ENCODE measurements around the gene PARP1. TPM values are rescaled to one million over a fixed set of nuclear protein-coding genes. Genes with fewer than 3 reads are reported as not detected.

The PARP1 gene
- total RNA-seq, 2 experiments from 2014 or later, result 128 to 132 TPM

GRCh38 chr1:226409392-226409791 lies 1.5 kb upstream of the PARP1 start:
- Mint-ChIP-seq H3K4me3 (no peak overlapping the region), H3K27me3 (peaks cover 2% of the 10 kb centered on the region), H3K4me1 (peaks cover 27% of the 10 kb centered on the region), H3K36me3 (no peaks in the 10 kb centered on the region), H3K9me3 (no peaks in the 10 kb centered on the region), H3K27ac (no peak overlapping the region)
- ATAC-seq (ENCODE audit: low read depth) (no peak), DNase-seq (no peak)
- POLR2A ChIA-PET, result interaction anchor here (2.0 kb wide), 1 partner anchor 16 kb away, joined by 15 read pairs; no protein-coding TSS in a partner anchor

- peaks cover 30% of the 10 kb centered on the region for H3K4me1 Mint-ChIP-seq
- ATAC-seq (ENCODE audit: low read depth) (no peak), DNase-seq (no peak)
- H3K27me3 Mint-ChIP-seq, result peaks cover 2% of the 10 kb centered on the region
- H3K27ac Mint-ChIP-seq, result peak overlapping the region; percentile 78
- H3K36me3 Mint-ChIP-seq, result no peaks in the 10 kb centered on the region
- peak overlapping the region; percentile 92 for H3K4me3 Mint-ChIP-seq
- POLR2A ChIA-PET, result interaction anchor here (0.6 to 3.5 kb wide), 14 partner anchors 14 to 409 kb away, joined by 3 to 25 read pairs (median 6); partner anchors contain the start of genes LIN9 and SDE2
- H3K9me3 Mint-ChIP-seq, result no peaks in the 10 kb centered on the region
Observed at GRCh38 chr1:226408285-226409184, 642 bp upstream of the PARP1 start.

DNA sequence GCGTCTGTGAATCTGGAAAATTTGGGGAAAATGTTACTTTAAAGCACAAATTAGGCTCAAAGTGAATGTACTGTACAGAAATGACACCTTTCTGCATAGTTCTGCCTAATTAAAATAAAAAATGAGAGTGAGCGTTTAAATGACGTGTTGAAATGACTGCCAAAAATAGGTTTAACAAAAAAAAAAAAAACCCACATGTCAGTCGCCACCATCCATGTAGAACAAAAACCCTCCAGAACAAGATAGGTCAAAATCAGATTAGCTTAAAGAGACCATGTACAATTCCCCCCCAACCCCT lies 745 bp downstream of the PARP1 start:
- Mint-ChIP-seq H3K36me3 (peaks cover under 1% of the 10 kb centered on the region), H3K4me3 (peak overlapping the region; percentile 92), H3K27me3 (no peaks in the 10 kb centered on the region), H3K9me3 (no peaks in the 10 kb centered on the region), H3K4me1 (peaks cover 29% of the 10 kb centered on the region), H3K27ac (peak overlapping the region; percentile 89)
- ATAC-seq (ENCODE audit: low read depth) (no peak), DNase-seq (no peak)
- POLR2A ChIA-PET, result interaction anchor here (0.6 to 3.5 kb wide), 12 partner anchors 13 to 408 kb away, joined by 3 to 25 read pairs (median 5); partner anchors contain the start of genes H3-3A, LIN9 and SDE2

DNA sequence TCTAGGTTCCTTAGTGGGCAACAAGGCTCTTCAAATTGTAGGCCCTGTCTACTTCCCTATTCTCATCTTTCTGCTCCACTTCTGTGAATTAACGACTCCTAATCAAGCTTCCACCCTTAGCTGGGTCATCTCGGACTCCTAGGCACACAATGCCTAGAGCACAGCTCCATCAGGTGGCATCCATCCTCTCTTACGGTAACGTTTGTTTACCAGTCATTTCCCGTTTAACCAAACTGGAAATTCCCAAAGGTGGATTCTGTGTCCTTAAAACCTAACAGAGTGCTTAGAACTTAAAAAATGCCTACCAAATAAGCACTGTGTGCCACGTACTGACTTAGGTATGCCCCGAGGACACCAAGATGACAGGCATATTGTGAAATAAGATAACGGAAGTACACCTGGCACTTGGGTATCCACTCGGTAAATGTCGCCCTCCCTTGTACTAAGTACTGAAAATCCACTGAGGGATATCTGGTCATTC lies 1.5 kb downstream of the PARP1 start:
- H3K4me1 Mint-ChIP-seq, result peaks cover 33% of the 10 kb centered on the region
- no peak for DNase-seq
- H3K27ac Mint-ChIP-seq, result peak overlapping the region; percentile 89
- peak overlapping the region; percentile 92 for H3K4me3 Mint-ChIP-seq
- H3K27me3 Mint-ChIP-seq, result no peaks in the 10 kb centered on the region
- H3K9me3 Mint-ChIP-seq, result no peaks in the 10 kb centered on the region
- no peak for ATAC-seq (ENCODE audit: low read depth)
- peaks cover 5% of the 10 kb centered on the region for H3K36me3 Mint-ChIP-seq
- POLR2A ChIA-PET, result interaction anchor here (0.7 to 3.5 kb wide), 7 partner anchors 14 to 344 kb away, joined by 3 to 25 read pairs (median 5); partner anchors contain the start of genes H3-3A and LIN9

DNA sequence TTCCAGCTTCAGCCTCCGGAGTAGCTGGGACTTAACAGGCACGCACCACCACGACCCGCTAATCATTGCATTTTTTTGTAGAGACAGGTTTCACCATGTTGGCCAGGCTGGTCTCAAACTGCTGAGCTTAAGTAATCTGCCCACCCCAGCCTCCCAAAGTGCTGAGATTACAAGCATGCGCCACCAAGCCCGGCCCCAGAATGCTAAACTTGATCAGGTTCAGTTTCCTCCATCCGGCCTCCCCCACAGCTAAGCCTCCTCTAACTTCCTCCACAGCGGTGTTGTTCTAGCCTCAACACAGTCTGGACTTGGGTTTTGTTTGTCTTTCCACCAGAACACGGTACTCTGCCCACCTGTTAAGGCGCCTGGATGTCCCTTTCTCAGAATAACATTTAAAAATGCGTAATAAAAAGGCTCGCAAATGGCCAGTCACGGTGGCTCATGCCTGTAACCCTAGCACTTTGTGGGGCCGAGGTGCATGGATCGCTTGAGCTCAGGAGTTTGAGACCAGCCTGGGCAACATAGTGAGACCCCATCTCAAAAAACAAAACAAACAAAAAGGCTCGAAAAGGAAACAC lies 2.4 kb downstream of the PARP1 start:
- Mint-ChIP-seq H3K9me3 (no peaks in the 10 kb centered on the region), H3K36me3 (peaks cover 8% of the 10 kb centered on the region), H3K27ac (peak overlapping the region; percentile 76), H3K27me3 (no peaks in the 10 kb centered on the region), H3K4me1 (peaks cover 33% of the 10 kb centered on the region), H3K4me3 (peak overlapping the region; percentile 92)
- POLR2A ChIA-PET, result interaction anchor here (1.5 to 3.5 kb wide), 2 partner anchors 20 to 96 kb away, joined by 6 to 25 read pairs; partner anchors contain the start of gene LIN9
- ATAC-seq (ENCODE audit: low read depth) (no peak), DNase-seq (no peak)

DNA sequence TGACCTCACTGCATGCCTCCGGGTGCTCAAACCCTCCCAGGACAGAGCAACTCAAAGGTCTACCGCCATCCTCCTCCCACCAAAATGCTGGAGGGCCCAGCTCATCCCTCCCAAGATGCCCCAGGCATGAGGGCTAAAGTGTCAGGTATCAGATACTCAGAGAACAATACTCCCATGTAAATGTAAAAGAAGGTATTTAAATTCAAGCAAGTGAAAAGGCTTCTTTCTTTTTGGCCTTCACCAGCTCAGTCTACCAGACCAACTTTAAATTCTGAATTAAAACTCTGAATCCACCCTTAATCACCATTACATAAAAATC lies 3.0 kb downstream of the PARP1 start:
- peaks cover 33% of the 10 kb centered on the region for H3K4me1 Mint-ChIP-seq
- no peaks in the 10 kb centered on the region for H3K9me3 Mint-ChIP-seq
- POLR2A ChIA-PET, result no interaction called here
- H3K27me3 Mint-ChIP-seq, result no peaks in the 10 kb centered on the region
- DNase-seq (no peak), ATAC-seq (ENCODE audit: low read depth) (no peak)
- peak overlapping the region; percentile 92 for H3K4me3 Mint-ChIP-seq
- peak overlapping the region; percentile 23 for H3K27ac Mint-ChIP-seq
- peaks cover 13% of the 10 kb centered on the region for H3K36me3 Mint-ChIP-seq

DNA sequence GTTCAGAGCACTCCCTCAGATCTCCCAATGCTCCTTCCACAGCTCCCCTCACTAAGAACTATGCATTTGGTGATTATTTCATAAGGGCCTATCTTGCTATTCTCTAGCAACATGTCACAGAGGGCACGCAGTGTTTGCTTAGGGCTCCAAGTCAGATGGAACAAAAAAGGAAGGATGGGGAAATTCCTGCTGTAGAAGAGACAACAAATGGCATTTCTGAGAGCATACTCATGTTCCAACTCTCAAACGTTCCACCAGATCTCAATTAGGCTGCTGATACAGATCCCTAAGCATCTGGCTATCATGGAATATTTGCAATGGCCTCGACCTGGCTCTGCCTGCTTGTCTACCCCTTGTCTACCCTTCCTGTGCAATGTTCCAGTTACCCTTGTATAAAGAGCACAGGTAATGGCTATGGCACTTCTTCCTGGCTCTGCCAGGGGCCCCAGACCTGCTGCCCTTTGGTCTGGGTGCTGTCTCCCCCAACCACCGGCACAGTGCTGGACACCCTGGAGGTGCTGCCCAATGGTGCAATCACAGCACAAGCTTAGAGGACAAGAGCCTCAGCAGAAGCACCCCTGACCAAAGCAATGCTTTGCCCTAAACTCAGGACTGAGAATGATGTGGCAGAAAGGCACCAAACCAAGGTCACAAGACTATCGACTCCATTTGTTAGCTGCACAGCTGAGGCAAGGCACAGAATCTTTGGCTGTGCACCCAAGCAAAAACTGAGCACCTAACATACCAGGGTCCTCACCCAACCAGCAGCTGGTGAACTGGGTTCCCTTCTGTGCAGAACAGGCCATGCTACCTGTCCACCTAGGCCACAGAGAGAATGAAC lies 3.6 kb downstream of the PARP1 start:
- no peak for ATAC-seq (ENCODE audit: low read depth)
- POLR2A ChIA-PET, result no interaction called here
- Mint-ChIP-seq H3K27ac (no peak overlapping the region), H3K4me3 (no peak overlapping the region), H3K9me3 (no peaks in the 10 kb centered on the region), H3K4me1 (peaks cover 33% of the 10 kb centered on the region), H3K27me3 (no peaks in the 10 kb centered on the region), H3K36me3 (peaks cover 19% of the 10 kb centered on the region)
- no peak for DNase-seq

DNA sequence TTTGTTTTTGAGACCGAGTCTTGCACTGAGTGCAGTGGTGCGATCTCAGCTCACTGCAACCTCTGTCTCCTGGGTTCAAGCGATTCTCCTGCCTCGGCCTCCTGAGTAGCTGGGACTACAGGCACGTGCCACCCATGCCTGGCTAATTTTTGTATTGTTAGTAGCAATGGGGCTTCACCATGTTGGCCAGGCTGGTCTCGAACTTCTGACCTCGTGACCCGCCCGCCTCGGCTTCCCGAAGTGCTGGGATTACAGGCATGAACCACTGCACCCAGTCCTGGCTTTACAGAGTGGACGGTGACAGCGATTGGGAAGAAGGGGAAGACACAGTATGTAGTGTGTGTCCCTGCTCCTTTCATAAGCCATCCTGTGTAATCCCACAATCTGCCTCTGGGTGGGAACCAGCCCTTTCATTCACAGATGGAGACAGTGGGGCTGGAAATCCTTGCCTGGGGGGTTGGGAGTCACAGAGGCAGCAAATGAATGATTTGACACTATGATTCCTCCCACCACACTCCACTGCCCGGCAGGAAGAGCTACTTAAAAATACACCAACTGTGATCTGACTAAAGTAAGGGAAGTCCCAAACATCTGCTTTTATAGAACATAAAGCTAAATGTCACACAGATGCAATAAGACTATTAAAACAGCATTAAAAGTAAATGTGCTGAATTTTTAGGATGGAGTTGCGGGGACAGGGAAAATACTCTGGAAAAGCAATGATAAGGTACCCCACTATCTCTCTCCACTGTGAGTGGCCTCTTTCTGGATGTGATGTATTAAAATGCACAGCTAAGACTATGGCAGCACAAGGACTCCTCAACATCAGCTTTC lies 4.5 kb downstream of the PARP1 start:
- DNase-seq, result no peak
- no peaks in the 10 kb centered on the region for H3K27me3 Mint-ChIP-seq
- POLR2A ChIA-PET, result no interaction called here
- no peak overlapping the region for H3K27ac Mint-ChIP-seq
- H3K36me3 Mint-ChIP-seq, result peaks cover 25% of the 10 kb centered on the region
- no peak overlapping the region for H3K4me3 Mint-ChIP-seq
- ATAC-seq (ENCODE audit: low read depth), result no peak
- H3K9me3 Mint-ChIP-seq, result no peaks in the 10 kb centered on the region
- H3K4me1 Mint-ChIP-seq, result peaks cover 29% of the 10 kb centered on the region

DNA sequence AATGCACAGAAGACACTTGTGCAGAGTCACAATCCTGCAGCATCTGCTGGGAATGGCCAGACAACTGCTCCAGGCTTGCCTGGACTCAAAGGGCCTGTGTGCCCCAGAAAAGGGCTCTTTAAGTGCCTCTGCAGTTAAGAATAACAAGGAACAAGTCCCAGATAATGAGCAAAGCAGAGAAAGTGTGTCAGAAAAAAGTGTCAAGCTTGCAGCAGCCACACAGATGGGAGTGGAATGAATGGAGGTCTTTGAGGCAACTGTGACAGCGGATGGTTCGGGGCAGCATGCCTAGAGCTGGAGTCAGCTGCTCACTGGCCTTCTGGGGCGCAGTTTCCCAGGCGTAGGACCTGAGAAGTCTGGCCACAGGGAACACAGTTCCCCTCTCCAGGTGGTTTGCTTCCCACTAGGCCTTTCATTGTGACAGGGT lies 5.1 kb downstream of the PARP1 start:
- Mint-ChIP-seq H3K9me3 (no peaks in the 10 kb centered on the region), H3K4me1 (peaks cover 31% of the 10 kb centered on the region), H3K27ac (no peak overlapping the region), H3K4me3 (no peak overlapping the region), H3K36me3 (peaks cover 30% of the 10 kb centered on the region), H3K27me3 (no peaks in the 10 kb centered on the region)
- POLR2A ChIA-PET, result no interaction called here
- no peak for DNase-seq
- ATAC-seq (ENCODE audit: low read depth), result no peak

DNA sequence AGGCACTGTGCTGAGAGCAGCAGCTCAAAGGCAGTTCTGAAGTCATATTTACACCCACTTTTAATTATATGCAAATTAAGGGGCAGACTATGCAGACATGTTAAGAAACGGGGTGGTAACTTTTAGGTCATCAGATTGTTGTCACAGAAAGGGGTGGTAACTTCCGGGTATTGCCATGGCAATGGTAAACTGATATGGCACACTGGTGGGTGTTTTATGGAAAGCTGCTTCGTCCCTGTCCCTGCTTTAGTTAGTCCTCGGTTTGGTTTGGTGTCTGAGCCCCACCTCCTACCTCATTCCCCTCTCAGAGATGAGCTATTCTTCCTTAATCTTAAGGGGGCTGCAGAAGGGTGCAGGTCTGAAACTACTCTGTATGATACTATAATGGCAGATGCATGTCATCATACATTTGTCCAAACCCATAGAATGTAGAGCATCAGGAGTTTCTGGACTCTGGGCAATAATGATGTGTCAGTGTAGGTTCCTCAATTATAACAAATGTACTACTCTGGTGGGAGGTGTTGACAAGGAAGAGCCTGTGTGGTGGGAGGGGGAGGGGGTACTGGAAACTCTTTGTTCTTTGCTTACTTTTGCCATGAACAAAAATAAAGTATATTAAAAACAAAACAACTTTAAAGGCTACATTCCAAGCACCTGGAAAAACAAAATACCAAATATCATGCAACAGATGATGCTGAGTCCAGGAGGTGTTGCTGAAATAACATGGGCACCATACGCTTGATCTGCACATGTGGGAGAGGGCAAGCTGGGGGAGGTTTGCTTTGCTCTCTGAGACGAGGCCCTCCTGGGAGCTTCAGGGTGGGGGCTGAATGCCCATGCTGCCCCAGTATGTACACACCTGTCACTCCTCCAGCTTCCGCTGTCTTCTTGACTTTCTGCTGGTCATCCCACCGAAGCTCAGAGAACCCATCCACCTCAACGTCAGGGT lies 6.3 kb downstream of the PARP1 start:
- no peak for ATAC-seq (ENCODE audit: low read depth)
- peaks cover 31% of the 10 kb centered on the region for H3K4me1 Mint-ChIP-seq
- peaks cover 38% of the 10 kb centered on the region for H3K36me3 Mint-ChIP-seq
- POLR2A ChIA-PET, result no interaction called here
- no peak overlapping the region for H3K4me3 Mint-ChIP-seq
- peak overlapping the region; percentile 54 for H3K27ac Mint-ChIP-seq
- no peaks in the 10 kb centered on the region for H3K9me3 Mint-ChIP-seq
- DNase-seq, result no peak
- H3K27me3 Mint-ChIP-seq, result no peaks in the 10 kb centered on the region

GRCh38 chr1:226400519-226401354 lies 7.2 kb downstream of the PARP1 start:
- no peak overlapping the region for H3K4me3 Mint-ChIP-seq
- no peaks in the 10 kb centered on the region for H3K9me3 Mint-ChIP-seq
- ATAC-seq (ENCODE audit: low read depth), result no peak
- peaks cover 26% of the 10 kb centered on the region for H3K4me1 Mint-ChIP-seq
- no peaks in the 10 kb centered on the region for H3K27me3 Mint-ChIP-seq
- H3K36me3 Mint-ChIP-seq, result peaks cover 42% of the 10 kb centered on the region
- DNase-seq, result no peak
- POLR2A ChIA-PET, result no interaction called here
- no peak overlapping the region for H3K27ac Mint-ChIP-seq

Data from activated naive CD8-positive, alpha-beta T cell treated with anti-CD3 and anti-CD28 coated beads, Interleukin-2, amount 10 ng/mL, durations not matched to agents 7 days and 5 days (primary cell).